ENCODE results near the gene UBE2E1. TPM values are rescaled to one million over a fixed set of nuclear protein-coding genes. Genes with fewer than 3 reads are reported as not detected.
A peak's percentile ranks its signal among the peaks of the same experiment; 100 is the strongest.
"Not testable (repeated sequence)": the region's sequence is repeated elsewhere in the genome, so short reads cannot be mapped to it uniquely, and the experiment has no call there.

UBE2E1 gene
- polyA plus RNA-seq, 3 donors = 156 to 163 (median 160) TPM

DNA sequence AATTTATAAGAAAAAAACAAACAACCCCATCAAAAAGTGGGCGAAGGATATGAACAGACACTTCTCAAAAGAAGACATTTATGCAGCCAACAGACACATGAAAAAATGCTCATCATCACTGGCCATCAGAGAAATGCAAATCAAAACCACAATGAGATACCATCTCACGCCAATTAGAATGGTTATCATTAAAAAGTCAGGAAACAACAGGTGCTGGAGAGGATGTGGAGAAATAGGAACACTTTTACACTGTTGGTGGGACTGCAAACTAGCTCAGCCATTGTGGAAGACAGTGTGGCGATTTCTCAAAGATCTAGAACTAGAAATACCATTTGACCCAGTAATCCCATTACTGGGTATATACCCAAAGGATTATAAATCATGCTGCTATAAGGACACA lies 106.6 kb downstream of the UBE2E1 start:
- DNase-seq (ENCODE audit: low read depth in 3 of 3, low spot score in 2 of 3) = not testable (repeated sequence)

DNA sequence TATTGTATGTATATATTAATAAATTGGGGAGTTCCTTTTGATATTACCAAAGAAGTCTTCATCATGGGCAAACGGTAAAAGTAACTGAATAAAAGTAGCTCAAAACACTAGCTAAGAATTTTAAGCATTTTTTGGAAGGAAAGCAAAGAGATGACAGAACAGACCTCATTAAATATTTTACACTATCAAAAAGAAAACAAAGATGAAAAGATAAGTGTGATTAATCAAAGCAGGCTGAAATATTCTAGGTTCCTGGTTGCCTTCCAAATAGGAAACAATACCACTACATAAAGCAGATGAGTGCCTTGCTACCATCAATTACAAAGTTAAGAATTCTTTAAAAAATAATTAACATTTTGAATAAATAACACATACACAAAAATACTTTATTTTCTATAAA lies 107.4 kb downstream of the UBE2E1 start:
- no peak for DNase-seq (ENCODE audit: low read depth in 3 of 3, low spot score in 2 of 3)

DNA sequence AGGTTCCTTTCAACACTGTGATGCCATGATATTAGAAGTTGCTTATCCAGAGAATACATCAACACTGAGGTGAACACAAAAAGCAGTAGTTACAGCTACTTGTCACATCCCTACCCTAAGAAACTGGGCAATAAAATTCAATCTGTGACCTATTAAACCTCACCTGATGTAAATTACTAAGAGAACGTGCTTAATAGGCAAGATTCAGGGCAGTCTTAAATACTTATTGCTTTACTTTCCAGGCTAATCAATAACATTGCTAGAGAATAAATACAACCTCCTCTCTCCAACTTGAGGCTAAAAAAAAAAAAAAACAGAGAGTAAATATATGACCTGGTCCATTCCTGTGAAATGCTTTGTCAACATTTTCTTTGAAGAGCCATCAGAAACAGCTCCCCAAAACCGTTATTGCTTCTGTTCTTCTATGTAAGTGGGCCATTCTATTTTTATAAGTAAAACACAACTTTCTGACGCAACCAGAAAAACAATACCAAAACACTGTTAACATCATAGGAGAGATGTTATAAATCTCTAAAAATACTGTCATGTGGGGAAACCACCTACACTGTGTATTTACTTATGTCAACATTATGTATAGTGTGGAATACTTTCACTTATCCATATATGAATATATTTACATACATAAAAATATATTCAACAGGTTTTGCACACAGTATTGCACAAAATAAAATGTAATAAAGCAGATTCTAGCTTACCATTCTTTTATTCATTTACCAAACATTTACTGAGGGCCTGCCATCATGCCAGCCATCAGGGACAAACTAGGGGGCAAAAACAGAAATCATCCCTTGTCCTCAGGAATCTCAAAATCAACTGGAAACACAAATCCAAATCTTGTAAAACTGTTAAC lies 108.4 kb downstream of the UBE2E1 start:
- no peak for DNase-seq (ENCODE audit: low read depth in 3 of 3, low spot score in 2 of 3)

DNA sequence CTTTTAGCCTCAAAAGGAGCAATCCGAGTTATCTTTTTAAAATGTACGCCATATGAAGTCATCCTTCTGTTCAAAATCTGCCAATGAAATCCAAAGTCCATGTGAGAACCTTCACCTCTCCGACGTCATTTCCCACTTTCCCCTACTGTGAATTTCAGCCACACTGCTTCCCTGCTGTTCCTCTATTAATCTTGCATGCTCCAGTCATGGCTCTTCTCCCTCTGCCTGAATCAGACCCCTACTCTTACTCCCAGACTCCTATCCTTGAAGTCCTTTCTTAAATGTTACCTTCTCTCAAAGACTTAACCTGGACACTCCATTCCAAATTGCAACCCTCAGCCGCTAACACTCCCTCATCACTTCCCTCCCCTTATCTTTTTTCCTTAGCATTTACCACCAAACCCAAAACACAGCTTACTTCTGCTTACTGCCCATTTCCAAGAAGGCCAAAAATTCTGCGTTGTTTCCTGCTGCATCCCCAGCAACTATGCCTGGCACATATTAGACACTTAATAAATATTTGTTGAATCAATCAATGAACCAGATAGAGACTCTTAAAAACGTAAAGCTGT lies 109.9 kb downstream of the UBE2E1 start:
- no peak for DNase-seq (ENCODE audit: low read depth in 3 of 3, low spot score in 2 of 3)

DNA sequence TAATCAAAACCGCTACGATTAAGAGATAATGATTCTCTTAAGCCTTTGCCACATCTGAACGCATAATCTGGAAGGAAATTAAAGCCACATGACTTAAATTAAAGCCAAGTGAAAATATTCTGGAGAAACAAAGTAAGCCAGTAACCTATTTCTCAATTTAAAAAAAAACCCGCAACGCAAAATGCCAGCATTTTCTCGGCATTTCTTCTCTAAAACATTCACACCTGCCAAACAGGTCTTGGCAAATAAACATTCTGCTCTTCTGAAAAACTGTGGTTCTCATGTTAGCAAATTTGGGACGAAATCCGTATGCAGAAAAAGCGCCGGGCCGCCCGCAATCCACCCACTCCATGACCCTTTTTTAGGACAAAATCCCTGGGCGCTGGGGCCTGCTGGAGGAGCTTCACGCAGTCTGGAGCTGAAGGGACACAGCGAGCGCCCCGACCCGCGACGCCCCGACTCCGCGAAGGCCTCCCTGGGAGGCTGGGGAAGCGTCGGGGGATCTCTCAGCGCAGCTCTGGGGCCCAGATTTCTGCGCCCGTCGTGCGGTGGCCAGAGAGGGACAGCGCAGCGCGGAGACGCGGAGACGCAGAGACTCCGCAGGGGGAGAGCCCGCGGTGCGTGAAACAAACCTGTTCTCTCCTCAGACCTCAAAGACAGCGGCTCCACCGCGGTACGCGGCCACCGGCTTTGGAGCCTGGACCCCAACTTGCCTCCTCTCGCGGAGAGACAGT lies 110.6 kb downstream of the UBE2E1 start:
- DNase-seq (ENCODE audit: low read depth in 3 of 3, low spot score in 2 of 3) = no peak

DNA sequence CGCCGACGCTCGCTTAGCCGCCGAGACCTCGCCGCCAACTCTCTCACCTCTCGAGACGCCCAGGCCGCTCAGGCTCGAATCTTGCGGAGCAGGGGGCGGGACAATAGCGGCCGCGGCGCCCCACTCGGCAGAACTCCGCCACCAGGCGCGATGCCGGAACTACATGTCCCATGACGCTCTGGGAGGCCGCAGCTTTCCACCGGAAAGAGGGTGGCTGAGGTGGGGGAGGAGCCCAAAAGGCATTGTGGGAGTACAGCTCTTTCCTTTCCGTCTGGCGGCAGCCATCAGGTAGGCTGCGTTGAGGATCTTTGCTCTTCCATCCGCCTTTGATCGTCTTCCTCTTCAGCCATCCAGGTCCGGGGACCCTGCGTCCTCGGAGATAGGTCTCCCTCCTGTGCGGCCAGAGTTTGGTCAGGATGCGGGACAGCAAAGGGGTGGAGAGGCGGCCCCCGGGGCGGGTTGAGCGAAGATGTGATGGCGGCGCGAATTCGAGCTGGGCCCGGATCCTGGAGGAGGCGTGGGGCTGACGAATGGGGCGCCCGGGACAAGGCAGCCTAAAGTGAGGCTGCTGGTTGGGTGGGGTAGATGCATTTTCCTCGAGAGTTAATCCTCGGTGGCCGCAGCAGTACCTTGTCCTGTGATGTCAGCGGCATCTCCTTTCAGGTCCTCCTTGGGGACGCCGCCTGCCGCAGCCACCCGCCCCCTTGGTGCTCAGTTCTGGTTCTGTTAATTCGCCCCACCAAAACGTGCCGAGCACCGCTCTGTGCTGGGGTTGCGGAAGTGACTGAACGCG lies 111.3 kb downstream of the UBE2E1 start, which contains the start of the genes NKIRAS1 and RPL15:
NKIRAS1 (minus strand) TSS at position 105 of the 793 bp plus-strand sequence. CDS start 6,086 bp downstream, outside the sequence.
RPL15 (plus strand) TSS at position 247 of the 793 bp plus-strand sequence. CDS start 728 bp downstream, outside the sequence.
- peak; percentile 93 to 94 (median 94) for DNase-seq (ENCODE audit: low read depth in 3 of 3, low spot score in 2 of 3)

DNA sequence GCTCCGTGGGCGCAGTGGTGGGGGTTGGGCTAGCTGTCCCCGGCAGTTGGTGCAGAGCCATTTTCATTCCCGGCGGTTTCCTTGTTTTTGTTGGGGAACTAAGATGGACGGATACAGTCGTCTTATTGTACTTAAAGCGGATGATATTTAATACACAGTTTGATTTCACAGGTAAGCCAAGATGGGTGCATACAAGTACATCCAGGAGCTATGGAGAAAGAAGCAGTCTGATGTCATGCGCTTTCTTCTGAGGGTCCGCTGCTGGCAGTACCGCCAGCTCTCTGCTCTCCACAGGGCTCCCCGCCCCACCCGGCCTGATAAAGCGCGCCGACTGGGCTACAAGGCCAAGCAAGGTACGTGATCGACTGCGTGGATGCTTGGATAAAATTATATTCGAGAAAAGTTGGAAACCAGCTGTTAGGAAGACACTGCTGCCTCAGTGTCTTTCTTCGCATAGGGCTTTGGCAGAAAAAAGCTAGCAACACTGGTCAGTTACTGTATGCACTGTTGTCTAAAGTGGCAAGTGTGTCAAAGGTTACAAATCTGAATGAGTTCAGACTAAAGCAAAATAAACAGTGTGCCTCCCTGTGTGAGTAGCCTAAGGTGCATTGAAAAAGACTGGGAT lies 112.0 kb downstream of the UBE2E1 start:
- peak in 1 of 3 donors; percentile 47 for DNase-seq (ENCODE audit: low read depth in 3 of 3, low spot score in 2 of 3)

DNA sequence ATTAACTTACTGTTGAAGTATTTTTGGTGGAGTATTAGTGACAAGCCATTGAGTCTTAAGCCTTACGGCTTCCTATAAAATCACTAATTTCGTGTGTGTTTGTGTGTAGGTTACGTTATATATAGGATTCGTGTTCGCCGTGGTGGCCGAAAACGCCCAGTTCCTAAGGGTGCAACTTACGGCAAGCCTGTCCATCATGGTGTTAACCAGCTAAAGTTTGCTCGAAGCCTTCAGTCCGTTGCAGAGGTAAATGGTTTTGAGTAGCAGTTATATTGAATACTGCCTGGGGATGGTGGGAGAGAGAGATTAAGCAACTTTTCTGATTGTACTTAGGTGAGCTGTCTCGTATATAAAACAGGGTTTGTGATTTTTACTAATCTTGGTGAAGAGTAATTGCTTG lies 112.6 kb downstream of the UBE2E1 start:
- not testable (repeated sequence) for DNase-seq (ENCODE audit: low read depth in 3 of 3, low spot score in 2 of 3)

DNA sequence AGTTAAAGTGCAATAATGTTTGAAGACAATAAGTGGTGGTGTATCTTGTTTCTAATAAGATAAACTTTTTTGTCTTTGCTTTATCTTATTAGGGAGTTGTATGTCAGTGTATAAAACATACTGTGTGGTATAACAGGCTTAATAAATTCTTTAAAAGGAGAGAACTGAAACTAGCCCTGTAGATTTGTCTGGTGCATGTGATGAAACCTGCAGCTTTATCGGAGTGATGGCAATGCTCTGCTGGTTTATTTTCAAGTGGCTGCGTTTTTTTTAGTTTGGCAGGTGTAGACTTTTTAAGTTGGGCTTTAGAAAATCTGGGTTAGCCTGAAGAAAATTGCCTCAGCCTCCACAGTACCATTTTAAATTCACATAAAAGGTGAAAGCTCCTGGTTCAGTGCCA lies 113.9 kb downstream of the UBE2E1 start:
- no peak for DNase-seq (ENCODE audit: low read depth in 3 of 3, low spot score in 2 of 3)

DNA sequence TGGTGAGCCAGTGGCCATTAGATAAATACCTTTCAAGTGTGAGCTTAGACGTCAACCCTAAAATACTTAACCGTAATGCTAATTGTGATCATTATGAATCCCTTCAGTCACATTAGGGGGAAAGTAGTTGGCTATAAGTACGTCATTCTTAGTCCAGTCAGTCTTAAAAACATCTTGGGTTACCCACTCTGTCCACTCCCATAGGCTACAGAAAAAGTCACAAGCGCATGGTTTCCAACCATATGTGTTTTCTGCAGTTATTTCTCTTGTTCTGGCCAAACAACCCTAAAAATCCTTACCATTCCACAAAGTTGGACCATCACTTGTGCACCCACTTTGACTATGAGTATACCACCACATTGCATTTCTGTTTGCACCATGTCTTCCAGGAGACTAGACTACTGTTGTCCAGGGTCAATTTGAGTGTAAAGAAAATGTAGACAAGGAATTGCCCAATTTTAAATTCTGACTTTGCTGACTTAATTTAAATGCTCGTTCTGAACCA lies 114.4 kb downstream of the UBE2E1 start:
- DNase-seq (ENCODE audit: low read depth in 3 of 3, low spot score in 2 of 3) = no peak

DNA sequence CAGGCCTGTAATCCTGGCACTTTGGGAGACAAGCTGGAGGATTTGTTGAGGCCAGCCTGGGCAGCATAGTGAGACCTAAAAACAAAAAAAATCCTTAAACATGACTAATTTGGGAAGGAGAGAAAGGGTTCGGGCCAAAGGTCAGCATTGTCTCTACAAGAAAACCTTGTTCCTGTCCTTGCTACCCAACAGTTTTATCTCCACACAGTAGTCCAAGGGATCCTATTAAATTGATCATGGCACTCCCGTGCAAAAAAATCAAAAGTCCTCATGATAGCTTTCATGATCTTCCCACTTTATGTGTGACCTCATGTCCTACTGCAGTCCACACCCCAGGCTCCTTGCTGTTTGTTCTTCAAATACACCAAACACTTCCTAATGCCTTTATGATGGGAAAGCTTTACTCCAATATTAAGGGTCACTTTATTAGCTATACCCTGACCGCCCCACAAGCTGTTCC lies 115.3 kb downstream of the UBE2E1 start:
- DNase-seq (ENCODE audit: low read depth in 3 of 3, low spot score in 2 of 3) = no peak

DNA sequence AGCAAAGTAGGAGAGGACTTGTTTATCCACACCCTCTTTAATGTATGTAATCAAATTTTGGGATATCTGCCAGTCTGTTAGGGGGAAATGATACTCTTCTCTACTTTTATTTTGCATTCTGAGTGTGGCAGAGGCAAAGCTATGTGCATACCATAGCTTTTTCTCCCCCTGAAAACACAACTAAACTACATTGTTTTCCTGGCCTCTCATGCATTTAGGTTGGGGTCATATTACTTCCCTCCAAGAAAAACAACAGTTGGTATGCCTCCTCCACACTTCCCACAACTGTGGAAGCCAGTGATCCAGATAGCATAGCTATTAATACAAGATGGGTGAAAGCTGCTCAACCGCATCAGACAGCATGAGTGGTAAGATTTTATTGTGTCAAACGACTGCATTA lies 118.0 kb downstream of the UBE2E1 start:
- DNase-seq (ENCODE audit: low read depth in 3 of 3, low spot score in 2 of 3) = no peak

DNA sequence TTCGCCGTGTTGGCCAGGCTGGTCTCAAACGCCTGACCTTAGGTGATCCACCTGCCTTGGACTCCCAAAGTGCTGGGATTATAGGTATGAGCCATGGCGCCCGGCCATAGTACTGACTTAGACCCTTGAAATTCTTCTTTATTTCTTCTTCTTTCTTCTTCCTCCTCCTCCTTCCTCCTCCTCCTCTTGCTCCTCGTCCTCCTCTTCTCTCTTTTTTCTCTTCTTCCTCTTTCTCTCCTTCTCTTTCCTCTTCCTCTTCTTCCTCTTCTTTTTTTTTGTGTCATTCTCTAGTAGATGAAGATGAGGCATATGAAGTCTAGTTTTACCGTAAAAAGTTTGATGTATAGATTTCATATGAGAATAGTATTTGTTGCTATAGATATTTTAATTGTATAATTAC lies 120.5 kb downstream of the UBE2E1 start:
- DNase-seq (ENCODE audit: low read depth in 3 of 3, low spot score in 2 of 3) = no peak

DNA sequence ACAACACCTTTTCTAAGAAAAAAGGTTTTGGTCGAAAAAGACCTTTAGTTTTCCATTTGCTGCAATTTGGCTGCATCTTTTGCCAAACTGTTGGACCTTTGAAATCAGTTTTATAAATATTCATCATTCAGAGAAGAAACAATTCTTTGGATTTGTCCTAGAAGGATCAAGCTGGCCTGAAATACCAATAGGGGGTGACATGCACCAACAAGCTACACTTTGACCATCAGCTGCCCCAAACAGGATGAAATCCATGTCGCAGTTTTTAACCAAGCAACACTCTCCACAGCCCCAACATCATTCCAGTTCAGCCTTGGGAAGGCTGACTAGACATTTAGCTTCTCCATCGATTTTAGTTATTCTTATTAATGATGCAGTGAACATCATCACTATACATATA lies 121.0 kb downstream of the UBE2E1 start:
- no peak for DNase-seq (ENCODE audit: low read depth in 3 of 3, low spot score in 2 of 3)

DNA sequence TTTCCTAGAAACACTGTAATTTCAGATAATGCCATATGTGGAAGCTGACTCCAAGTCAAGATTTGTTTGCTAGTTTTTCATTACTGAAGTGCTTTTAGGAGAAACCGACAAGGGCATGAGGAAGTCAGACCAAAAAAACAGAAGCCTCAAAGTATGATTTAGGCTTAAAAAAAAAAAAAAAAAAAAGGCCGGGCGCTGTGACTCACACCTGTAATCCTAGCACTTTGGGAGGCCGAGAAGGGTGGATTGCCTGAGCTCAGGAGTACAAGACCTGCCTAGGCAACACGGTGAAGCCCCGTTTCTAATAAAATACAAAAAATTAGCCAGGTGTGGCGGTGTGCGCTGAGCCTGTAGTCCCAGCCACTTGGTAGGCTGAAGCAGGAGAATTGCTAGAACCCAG lies 122.8 kb downstream of the UBE2E1 start:
- no peak for DNase-seq (ENCODE audit: low read depth in 3 of 3, low spot score in 2 of 3)

DNA sequence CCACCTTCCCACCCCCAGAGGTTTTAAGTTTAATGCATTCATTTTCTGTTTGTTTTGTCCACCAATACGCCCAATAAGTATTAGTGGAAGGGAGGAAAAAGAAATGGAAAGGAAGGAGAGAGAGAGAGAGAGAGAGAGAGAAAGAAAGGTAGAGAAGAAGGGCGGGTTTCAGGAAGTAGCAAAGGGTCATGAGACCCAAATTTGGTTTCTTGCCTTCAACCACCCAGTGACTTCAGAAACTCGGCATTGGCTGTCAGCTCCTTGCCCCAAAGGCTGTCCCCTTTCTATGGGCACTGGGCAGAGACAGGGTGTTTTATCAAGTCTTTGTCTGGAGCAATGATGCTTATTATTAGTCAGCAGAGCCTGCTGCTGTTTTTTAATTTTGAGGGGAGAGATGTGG lies 125.8 kb downstream of the UBE2E1 start:
- no peak for DNase-seq (ENCODE audit: low read depth in 3 of 3, low spot score in 2 of 3)

DNA sequence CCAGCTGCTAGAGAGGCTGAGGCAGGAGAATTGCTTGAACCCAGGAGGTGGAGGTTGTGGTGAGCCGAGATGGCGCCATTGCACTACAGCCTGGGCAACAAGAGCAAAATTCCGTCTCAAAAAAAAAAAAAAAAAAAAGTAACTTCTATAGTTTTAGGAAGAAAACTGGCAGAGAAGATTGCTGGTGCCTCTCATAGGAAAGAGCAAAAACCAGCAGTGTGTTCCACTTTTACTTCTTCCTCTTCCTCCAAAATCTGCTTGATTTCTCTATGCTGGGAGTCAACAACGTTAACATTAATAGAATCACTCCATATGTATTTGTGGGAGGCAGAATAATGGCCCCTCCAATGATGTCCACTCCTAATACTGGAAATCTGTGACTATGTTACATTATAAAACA lies 126.8 kb downstream of the UBE2E1 start:
- DNase-seq (ENCODE audit: low read depth in 3 of 3, low spot score in 2 of 3) = no peak

DNA sequence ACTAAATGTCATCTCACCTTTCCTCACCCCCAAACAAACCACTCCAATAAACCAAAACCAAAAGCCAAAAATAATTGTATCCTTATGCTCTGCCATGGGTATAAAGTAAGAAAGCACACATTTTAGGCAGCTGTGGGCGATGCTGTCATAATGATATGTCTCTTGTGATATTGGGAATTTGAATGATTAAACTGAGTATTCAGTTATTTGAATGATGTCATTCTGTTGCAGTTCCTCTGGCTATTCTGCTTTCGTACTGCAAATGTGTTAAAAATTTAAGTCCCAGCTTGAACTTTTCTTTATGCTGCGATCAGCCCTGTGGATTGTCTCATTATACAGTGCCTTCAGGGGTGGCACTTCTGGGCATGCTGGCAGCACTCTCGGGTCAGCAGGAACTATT lies 128.5 kb downstream of the UBE2E1 start:
- no peak for DNase-seq (ENCODE audit: low read depth in 3 of 3, low spot score in 2 of 3)

DNA sequence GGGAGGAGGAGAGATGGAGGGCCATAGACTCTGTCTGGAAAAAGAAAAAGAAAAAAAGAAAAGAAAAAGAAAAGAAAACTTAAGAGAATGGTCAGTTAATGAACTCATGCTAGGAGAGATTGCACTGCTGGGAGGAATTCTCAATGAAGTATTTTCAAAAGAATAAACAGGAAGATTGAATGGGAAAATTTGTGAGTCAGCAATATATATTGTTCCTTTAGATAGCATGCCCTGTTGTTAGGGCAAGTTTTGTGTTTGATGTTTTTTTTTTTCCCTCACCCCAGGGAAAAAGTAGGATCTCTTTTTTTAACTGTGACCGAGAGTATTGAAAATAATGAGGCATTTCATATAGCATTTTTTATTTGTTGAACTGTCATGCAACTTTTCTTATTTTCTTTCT lies 131.5 kb downstream of the UBE2E1 start:
- no peak for DNase-seq (ENCODE audit: low read depth in 3 of 3, low spot score in 2 of 3)

DNA sequence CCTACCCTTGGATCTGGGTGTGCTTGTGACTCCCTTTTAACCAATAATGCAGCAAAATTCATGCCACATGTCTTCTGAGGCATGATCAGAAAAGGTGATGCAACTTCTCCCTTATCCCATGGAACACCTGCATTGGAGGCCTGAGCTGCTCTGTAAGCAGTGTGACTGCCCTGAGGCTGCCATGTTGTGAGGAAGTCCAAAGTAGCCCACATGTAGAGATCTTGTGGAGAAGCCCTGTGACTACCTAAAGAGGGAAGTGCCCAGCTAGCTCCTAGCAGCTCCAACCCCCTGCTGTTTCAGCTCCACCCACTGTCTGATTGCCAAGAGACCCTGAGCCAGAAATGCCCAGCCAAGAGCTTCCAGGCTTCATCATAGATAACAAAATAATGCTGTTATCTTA lies 132.9 kb downstream of the UBE2E1 start:
- DNase-seq (ENCODE audit: low read depth in 3 of 3, low spot score in 2 of 3) = no peak

All from right renal cortex interstitium (tissue), 3 donors.